MM.1S (cell line): ENCODE results near the gene TMPRSS13.

Experiments used
- EZH2phosphoT487 ChIP-seq: fragments of 300-600 bp; sonication (generic); IDR thresholded peaks from 2 replicates; pipeline ENCODE4 v1.6.1; 2018; ENCODE audit warnings: antibody characterized with exemption, low read length
- TF ChIP-seq, protein P1 (sequence below): fragments of 300-600 bp; sonication (generic); IDR thresholded peaks from 2 replicates; pipeline ENCODE4 v1.5.1; 2016; ENCODE audit warnings: antibody characterized with exemption, low read length, mixed read lengths

DNA sequence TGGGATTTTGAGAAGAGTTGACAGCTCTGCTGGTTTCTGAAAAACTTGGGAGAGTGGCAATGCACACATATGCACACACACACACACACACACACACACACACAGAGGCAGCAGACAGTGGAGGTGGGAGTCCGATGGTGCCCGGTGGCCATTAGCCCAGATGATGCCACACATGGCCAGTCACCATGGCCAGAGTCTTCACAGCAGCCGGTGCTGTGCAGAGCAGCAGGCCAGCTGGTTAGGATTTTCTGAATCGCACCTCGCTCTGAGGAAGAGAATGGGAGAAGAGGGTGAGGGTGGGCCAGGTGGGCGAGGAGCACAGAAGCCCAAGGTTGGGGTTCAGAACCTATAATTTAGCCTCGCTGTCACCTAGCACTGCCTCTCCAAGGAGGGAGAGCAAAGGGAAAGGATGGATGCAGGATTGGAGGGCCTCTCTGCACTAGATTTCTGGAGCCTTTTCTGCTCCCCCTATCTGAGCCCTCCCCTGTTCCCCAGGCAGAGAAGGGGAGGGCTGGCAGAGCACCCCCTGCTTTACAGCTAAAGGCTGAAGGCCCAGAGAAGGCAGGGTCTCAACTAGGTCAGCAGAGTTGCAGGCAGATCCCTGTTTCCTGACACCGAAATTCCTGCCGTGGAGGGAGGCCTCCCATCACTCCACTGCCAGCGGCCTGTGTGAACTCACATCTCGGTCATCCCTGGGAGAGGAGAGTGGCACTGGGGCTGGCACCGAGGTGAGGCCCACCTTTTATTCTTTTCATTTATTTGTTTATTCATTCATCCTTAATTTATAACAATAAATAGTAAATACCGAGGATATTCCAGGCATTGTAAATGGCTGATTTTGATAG lies 27.0 kb downstream of the TMPRSS13 start:
- TF ChIP-seq, protein P1, sequence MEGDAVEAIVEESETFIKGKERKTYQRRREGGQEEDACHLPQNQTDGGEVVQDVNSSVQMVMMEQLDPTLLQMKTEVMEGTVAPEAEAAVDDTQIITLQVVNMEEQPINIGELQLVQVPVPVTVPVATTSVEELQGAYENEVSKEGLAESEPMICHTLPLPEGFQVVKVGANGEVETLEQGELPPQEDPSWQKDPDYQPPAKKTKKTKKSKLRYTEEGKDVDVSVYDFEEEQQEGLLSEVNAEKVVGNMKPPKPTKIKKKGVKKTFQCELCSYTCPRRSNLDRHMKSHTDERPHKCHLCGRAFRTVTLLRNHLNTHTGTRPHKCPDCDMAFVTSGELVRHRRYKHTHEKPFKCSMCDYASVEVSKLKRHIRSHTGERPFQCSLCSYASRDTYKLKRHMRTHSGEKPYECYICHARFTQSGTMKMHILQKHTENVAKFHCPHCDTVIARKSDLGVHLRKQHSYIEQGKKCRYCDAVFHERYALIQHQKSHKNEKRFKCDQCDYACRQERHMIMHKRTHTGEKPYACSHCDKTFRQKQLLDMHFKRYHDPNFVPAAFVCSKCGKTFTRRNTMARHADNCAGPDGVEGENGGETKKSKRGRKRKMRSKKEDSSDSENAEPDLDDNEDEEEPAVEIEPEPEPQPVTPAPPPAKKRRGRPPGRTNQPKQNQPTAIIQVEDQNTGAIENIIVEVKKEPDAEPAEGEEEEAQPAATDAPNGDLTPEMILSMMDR: no peak
- no peak for TF ChIP-seq EZH2phosphoT487
